Measurements from ENCODE around the gene DENND1A. TPM values are rescaled to one million over a fixed set of nuclear protein-coding genes. Genes with fewer than 3 reads are reported as not detected.

Gene DENND1A
- total and polyA plus RNA-seq, 2 of the 13 experiments (the other 11 are each of a cell fraction or from before 2014, with no cell fraction given), result 14.8 to 30.1 TPM

- Histone ChIP-seq H3K4me3 (replicated peaks in 1 of 3; ENCODE audit: insufficient read depth in 1 of 3, low read depth in 2 of 3, low read length in 3 of 3) (no peak overlapping the region), H3K27ac (ENCODE audit: extremely low read length, insufficient read depth, low read length) (no peak overlapping the region), H3K36me3 (replicated peaks in 1 of 2; ENCODE audit: control insufficient read depth in 1 of 2, insufficient read depth in 2 of 2, low read length in 2 of 2) (no peaks in the 10 kb centered on the region), H2AFZ (ENCODE audit: low read length) (no peak overlapping the region), H3K27me3 (ENCODE audit: control insufficient read depth in 1 of 2, insufficient read depth in 2 of 2, low read length in 2 of 2) (no peaks in the 10 kb centered on the region), H3K4me1 (ENCODE audit: insufficient read depth, low read length) (peaks cover 59% of the 10 kb centered on the region), H3K79me2 (ENCODE audit: insufficient read depth, low read length) (peaks cover 13% of the 10 kb centered on the region), H3K9ac (ENCODE audit: insufficient read depth, low read depth, low read length) (no peak overlapping the region), H3K9me3 (ENCODE audit: low read length) (no peaks in the 10 kb centered on the region), H4K20me1 (ENCODE audit: insufficient read depth, low read length) (peaks cover 27% of the 10 kb centered on the region), H3K4me2 (ENCODE audit: low read depth, low read length) (no peak overlapping the region)
- BruUV-seq (replicated peaks), result no TSS peak
- ATAC-seq, result no peak
- in situ Hi-C loops (cut with HindIII; ENCODE audit: extremely low pct_ligation_motif_present, low pct_unique_long_range_greater_than_20kb) (no loop called here), intact Hi-C loops (cut with micrococcal nuclease; ENCODE audit: unreplicated experiment) (no loop called here)
- DNase-seq (ENCODE audit: low spot score), result no peak
- 92% methylated on average over 9 of the region's 9 CpGs for WGBS (ENCODE audit: low lambda C conversion rate)
- no peak for FAIRE-seq
- POLR2A ChIA-PET, result no interaction called here
- CTCF ChIA-PET (ENCODE audit: low intra/inter-chr PET ratio, low total read pairs), result no interaction called here
- TF ChIP-seq HNRNPK (IDR thresholded peaks at IDR 0.05; ENCODE audit: low read depth, low read length, poor library complexity, severe bottlenecking) (no peak), HOXA7 (CRISPR knock-in tag; IDR thresholded peaks at IDR 0.05) (no peak), ZNF350 (CRISPR knock-in tag; IDR thresholded peaks at IDR 0.05; ENCODE audit: borderline replicate concordance, low read depth) (no peak), ARHGAP35 (CRISPR knock-in tag; IDR thresholded peaks at IDR 0.05; ENCODE audit: borderline replicate concordance) (no peak), ZNF672 (CRISPR knock-in tag; IDR thresholded peaks at IDR 0.05) (no peak), DDIT3 (CRISPR knock-in tag; IDR thresholded peaks at IDR 0.05) (no peak), ZNF878 (CRISPR knock-in tag; IDR thresholded peaks at IDR 0.05) (no peak), ZNF12 (CRISPR knock-in tag; IDR thresholded peaks at IDR 0.05) (no peak), ZNF557 (CRISPR knock-in tag; IDR thresholded peaks at IDR 0.05) (no peak), HIC2 (CRISPR knock-in tag; IDR thresholded peaks at IDR 0.05; ENCODE audit: low read depth) (no peak), MTF1 (CRISPR knock-in tag; IDR thresholded peaks at IDR 0.05) (no peak)
- TF ChIP-seq, protein P1, sequence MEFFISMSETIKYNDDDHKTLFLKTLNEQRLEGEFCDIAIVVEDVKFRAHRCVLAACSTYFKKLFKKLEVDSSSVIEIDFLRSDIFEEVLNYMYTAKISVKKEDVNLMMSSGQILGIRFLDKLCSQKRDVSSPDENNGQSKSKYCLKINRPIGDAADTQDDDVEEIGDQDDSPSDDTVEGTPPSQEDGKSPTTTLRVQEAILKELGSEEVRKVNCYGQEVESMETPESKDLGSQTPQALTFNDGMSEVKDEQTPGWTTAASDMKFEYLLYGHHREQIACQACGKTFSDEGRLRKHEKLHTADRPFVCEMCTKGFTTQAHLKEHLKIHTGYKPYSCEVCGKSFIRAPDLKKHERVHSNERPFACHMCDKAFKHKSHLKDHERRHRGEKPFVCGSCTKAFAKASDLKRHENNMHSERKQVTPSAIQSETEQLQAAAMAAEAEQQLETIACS (CRISPR knock-in tag; IDR thresholded peaks at IDR 0.05), result no peak
- TF ChIP-seq, protein P2, sequence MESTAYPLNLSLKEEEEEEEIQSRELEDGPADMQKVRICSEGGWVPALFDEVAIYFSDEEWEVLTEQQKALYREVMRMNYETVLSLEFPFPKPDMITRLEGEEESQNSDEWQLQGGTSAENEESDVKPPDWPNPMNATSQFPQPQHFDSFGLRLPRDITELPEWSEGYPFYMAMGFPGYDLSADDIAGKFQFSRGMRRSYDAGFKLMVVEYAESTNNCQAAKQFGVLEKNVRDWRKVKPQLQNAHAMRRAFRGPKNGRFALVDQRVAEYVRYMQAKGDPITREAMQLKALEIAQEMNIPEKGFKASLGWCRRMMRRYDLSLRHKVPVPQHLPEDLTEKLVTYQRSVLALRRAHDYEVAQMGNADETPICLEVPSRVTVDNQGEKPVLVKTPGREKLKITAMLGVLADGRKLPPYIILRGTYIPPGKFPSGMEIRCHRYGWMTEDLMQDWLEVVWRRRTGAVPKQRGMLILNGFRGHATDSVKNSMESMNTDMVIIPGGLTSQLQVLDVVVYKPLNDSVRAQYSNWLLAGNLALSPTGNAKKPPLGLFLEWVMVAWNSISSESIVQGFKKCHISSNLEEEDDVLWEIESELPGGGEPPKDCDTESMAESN (CRISPR knock-in tag; conservative IDR thresholded peaks at IDR 0.05), result no peak
- TF ChIP-seq, protein P3, sequence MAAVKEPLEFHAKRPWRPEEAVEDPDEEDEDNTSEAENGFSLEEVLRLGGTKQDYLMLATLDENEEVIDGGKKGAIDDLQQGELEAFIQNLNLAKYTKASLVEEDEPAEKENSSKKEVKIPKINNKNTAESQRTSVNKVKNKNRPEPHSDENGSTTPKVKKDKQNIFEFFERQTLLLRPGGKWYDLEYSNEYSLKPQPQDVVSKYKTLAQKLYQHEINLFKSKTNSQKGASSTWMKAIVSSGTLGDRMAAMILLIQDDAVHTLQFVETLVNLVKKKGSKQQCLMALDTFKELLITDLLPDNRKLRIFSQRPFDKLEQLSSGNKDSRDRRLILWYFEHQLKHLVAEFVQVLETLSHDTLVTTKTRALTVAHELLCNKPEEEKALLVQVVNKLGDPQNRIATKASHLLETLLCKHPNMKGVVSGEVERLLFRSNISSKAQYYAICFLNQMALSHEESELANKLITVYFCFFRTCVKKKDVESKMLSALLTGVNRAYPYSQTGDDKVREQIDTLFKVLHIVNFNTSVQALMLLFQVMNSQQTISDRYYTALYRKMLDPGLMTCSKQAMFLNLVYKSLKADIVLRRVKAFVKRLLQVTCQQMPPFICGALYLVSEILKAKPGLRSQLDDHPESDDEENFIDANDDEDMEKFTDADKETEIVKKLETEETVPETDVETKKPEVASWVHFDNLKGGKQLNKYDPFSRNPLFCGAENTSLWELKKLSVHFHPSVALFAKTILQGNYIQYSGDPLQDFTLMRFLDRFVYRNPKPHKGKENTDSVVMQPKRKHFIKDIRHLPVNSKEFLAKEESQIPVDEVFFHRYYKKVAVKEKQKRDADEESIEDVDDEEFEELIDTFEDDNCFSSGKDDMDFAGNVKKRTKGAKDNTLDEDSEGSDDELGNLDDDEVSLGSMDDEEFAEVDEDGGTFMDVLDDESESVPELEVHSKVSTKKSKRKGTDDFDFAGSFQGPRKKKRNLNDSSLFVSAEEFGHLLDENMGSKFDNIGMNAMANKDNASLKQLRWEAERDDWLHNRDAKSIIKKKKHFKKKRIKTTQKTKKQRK (IDR thresholded peaks at IDR 0.05; ENCODE audit: low read length), result no peak
Observed at GRCh38 chr9:123864251-123864650, 65.7 kb downstream of the DENND1A start.
